Measurements from ENCODE around the gene ZBBX.

Gene ZBBX

DNA sequence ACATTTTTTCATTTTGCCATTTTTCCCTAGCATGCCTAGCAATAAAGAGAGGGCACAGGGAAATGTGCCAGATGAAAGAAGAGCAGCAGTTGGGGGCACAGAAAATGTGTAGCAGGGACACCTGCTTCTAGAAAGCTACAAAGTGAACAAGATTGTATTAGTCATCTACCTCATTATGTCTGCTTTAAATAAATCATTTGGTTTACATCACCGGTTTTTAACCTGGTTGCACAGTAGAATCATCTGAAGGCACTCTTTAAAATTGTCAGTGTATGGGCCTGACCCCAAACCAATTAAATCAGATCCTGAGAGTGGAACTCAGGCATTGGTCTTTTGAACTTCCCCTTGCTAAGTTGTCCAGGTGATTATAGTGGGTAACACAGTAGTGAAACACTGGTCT lies 73.8 kb downstream of the ZBBX start:
- Histone ChIP-seq H4K20me1 (ENCODE audit: insufficient read depth, low read length) (no peaks in the 10 kb centered on the region), H3K4me2 (ENCODE audit: low read depth, low read length) (no peak overlapping the region), H2AFZ (ENCODE audit: low read length) (no peak overlapping the region), H3K79me2 (ENCODE audit: low read length) (no peaks in the 10 kb centered on the region), H3K9me2 (replicated peaks; ENCODE audit: insufficient read depth, low read length) (no peaks in the 10 kb centered on the region), H3K27ac (ENCODE audit: low read length) (no peak overlapping the region), H3K36me3 (replicated peaks; ENCODE audit: insufficient read depth, low read length) (no peaks in the 10 kb centered on the region), H3K4me1 (ENCODE audit: low read length) (no peaks in the 10 kb centered on the region), H3K27me3 (replicated peaks; ENCODE audit: insufficient read depth, low read length) (no peaks in the 10 kb centered on the region), H3K9ac (ENCODE audit: low read length) (no peak overlapping the region), H3K4me3 (ENCODE audit: low read length) (no peak overlapping the region), H3K9me3 (replicated peaks; ENCODE audit: insufficient read depth, low read length) (no peaks in the 10 kb centered on the region), H3F3A (ENCODE audit: insufficient read depth, low read length) (no peaks in the 10 kb centered on the region)
- DNase-seq = no peak
- no peak for TF ChIP-seq EZH2 (optimal IDR thresholded peaks at IDR 0.05; ENCODE audit: low read depth, low read length)
- no peak for TF ChIP-seq EZH2phosphoT487 (IDR thresholded peaks at IDR 0.05; ENCODE audit: low read length)
- TF ChIP-seq, protein P1, sequence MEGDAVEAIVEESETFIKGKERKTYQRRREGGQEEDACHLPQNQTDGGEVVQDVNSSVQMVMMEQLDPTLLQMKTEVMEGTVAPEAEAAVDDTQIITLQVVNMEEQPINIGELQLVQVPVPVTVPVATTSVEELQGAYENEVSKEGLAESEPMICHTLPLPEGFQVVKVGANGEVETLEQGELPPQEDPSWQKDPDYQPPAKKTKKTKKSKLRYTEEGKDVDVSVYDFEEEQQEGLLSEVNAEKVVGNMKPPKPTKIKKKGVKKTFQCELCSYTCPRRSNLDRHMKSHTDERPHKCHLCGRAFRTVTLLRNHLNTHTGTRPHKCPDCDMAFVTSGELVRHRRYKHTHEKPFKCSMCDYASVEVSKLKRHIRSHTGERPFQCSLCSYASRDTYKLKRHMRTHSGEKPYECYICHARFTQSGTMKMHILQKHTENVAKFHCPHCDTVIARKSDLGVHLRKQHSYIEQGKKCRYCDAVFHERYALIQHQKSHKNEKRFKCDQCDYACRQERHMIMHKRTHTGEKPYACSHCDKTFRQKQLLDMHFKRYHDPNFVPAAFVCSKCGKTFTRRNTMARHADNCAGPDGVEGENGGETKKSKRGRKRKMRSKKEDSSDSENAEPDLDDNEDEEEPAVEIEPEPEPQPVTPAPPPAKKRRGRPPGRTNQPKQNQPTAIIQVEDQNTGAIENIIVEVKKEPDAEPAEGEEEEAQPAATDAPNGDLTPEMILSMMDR (IDR thresholded peaks at IDR 0.05; ENCODE audit: low read length) = no peak

DNA sequence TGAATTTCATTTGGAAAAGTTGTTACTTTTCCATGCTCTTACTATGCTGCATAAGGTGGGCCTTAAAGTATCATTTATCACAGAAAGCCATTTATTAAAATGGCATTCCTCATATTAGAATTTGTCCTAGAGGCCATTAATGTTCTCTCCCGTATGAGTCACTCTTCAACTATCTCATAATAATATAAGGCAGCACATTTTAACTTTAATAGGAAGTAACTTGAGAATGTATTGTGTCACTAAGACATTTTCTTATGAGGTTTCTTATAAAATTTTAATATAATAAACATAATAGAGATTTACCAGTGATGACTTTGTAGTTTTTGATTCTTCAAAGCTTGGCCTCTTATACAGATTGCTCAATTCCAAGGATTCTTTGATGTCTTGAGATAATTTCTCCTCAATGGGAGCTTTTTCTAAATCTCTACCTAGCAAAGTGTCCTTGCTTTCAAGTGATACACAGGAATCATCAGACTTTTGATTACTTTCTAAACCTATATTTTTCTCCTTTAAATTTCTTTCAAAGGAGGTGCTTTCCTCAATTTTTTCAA lies 74.7 kb downstream of the ZBBX start:
- H3K9me2 ChIP-seq (replicated peaks; ENCODE audit: insufficient read depth, low read length) = no peaks in the 10 kb centered on the region
- H3K36me3 ChIP-seq (replicated peaks; ENCODE audit: insufficient read depth, low read length) = no peaks in the 10 kb centered on the region
- no peak overlapping the region for H2AFZ ChIP-seq (ENCODE audit: low read length)
- no peak overlapping the region for H3K27ac ChIP-seq (ENCODE audit: low read length)
- no peaks in the 10 kb centered on the region for H3K4me1 ChIP-seq (ENCODE audit: low read length)
- DNase-seq = no peak
- no peaks in the 10 kb centered on the region for H3K27me3 ChIP-seq (replicated peaks; ENCODE audit: insufficient read depth, low read length)
- H3K9ac ChIP-seq (ENCODE audit: low read length) = no peak overlapping the region
- H4K20me1 ChIP-seq (ENCODE audit: insufficient read depth, low read length) = no peaks in the 10 kb centered on the region
- TF ChIP-seq, protein P1 (IDR thresholded peaks at IDR 0.05; ENCODE audit: low read length) = no peak
- TF ChIP-seq EZH2phosphoT487 (IDR thresholded peaks at IDR 0.05; ENCODE audit: low read length) (no peak), EZH2 (optimal IDR thresholded peaks at IDR 0.05; ENCODE audit: low read depth, low read length) (no peak)
- no peaks in the 10 kb centered on the region for H3K79me2 ChIP-seq (ENCODE audit: low read length)
- H3F3A ChIP-seq (ENCODE audit: insufficient read depth, low read length) = no peaks in the 10 kb centered on the region
- H3K4me2 ChIP-seq (ENCODE audit: low read depth, low read length) = no peak overlapping the region
- H3K9me3 ChIP-seq (replicated peaks; ENCODE audit: insufficient read depth, low read length) = no peaks in the 10 kb centered on the region
- no peak overlapping the region for H3K4me3 ChIP-seq (ENCODE audit: low read length)

DNA sequence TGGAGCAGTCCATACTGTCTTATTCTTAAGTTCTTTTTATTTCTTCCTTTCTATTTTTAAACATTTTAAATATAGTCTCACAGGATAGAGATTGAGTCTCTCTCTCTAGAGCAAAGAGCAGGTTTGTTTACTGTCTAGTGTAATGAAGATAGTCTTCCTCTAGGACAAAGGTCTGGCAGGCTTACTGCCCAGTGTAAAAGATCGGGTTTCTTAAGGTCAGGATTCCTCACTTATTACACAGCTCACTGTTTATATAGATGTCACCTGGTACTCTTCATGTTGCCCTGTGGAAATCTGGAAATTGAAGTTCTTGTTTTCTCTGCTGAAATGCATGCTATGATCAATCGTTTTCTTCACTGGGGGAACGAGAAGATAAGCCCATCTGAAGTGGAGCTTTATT lies 76.0 kb downstream of the ZBBX start:
- Histone ChIP-seq H3K4me2 (ENCODE audit: low read depth, low read length) (no peak overlapping the region), H3K4me3 (ENCODE audit: low read length) (no peak overlapping the region), H3K27ac (ENCODE audit: low read length) (no peak overlapping the region), H3K36me3 (replicated peaks; ENCODE audit: insufficient read depth, low read length) (no peaks in the 10 kb centered on the region), H3K4me1 (ENCODE audit: low read length) (no peaks in the 10 kb centered on the region), H2AFZ (ENCODE audit: low read length) (no peak overlapping the region), H3K27me3 (replicated peaks; ENCODE audit: insufficient read depth, low read length) (no peaks in the 10 kb centered on the region), H3K9me2 (replicated peaks; ENCODE audit: insufficient read depth, low read length) (no peaks in the 10 kb centered on the region), H3F3A (ENCODE audit: insufficient read depth, low read length) (no peaks in the 10 kb centered on the region), H3K9me3 (replicated peaks; ENCODE audit: insufficient read depth, low read length) (no peaks in the 10 kb centered on the region), H4K20me1 (ENCODE audit: insufficient read depth, low read length) (no peaks in the 10 kb centered on the region), H3K79me2 (ENCODE audit: low read length) (no peaks in the 10 kb centered on the region), H3K9ac (ENCODE audit: low read length) (no peak overlapping the region)
- TF ChIP-seq, protein P1 (IDR thresholded peaks at IDR 0.05; ENCODE audit: low read length) = no peak
- no peak for DNase-seq

Data from MM.1S (cell line).